ENCODE data around the gene ANAPC10.

DNA sequence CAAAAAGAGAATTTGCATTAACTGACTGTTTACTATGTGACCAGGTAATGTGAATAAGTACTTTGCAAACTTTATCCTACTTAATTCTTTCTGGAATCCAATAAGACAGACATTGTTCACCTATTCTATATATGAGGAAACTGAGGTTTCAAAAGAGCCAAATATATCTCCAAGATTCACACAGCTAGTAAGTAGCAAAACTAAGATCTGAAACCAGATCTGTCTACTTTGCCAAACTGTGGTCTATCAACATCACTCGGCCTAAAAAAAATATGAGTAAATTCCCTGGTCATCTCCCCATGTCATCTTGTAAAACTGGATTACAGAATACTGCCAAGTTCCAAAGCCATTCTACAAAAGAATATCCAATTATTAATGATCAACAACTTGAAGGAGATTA, 52.8 kb downstream of the ANAPC10 start:
- TF ChIP-seq CTCF (IDR thresholded peaks at IDR 0.05; ENCODE audit: low read depth, low read length, poor library complexity, severe bottlenecking) = no peak
- no peak for TF ChIP-seq EZH2phosphoT487 (IDR thresholded peaks at IDR 0.05; ENCODE audit: borderline replicate concordance, low read length)

All from DOHH2 (cell line).